Dendritic cell treated with granulocyte-macrophage colony-stimulating factor and Interleukin-4, amounts not matched to agents 40 ng/mL and 50 ng/mL, for 4 days (primary cell): ENCODE measurements around the gene COQ8B.

Experiments used
- H3K27ac Mint-ChIP-seq: one replicate; pipeline ENCODE4 v1.8.0; 2022; ENCODE audit warnings: mild to moderate bottlenecking, mixed read lengths
- H3K27me3 Mint-ChIP-seq: one replicate; pipeline ENCODE4 v1.8.0; 2022; ENCODE audit warnings: mild to moderate bottlenecking, mixed read lengths
- H3K36me3 Mint-ChIP-seq: one replicate; pipeline ENCODE4 v1.8.0; 2022; ENCODE audit warnings: low read depth, mixed read lengths
- H3K4me1 Mint-ChIP-seq: one replicate; pipeline ENCODE4 v1.8.0; 2022; ENCODE audit warnings: low read depth, mixed read lengths
- H3K4me3 Mint-ChIP-seq: one replicate; pipeline ENCODE4 v1.8.0; 2022; ENCODE audit warnings: mild to moderate bottlenecking, moderate library complexity, mixed read lengths
- H3K9me3 Mint-ChIP-seq: one replicate; pipeline ENCODE4 v1.8.0; 2022; ENCODE audit warnings: mixed read lengths
- intact Hi-C: fragments of 100-400 bp; cut with micrococcal nuclease; formaldehyde crosslinking; loops from one replicate; pipeline ENCODE4 v1.15.0; 2022

COQ8B gene

GRCh38 chr19:40687525-40688016, 29.1 kb downstream of the COQ8B start:
- no peak overlapping the region for H3K4me3 Mint-ChIP-seq
- no peak overlapping the region for H3K27ac Mint-ChIP-seq
- peaks cover 19% of the 10 kb centered on the region for H3K4me1 Mint-ChIP-seq
- H3K36me3 Mint-ChIP-seq: peaks cover 48% of the 10 kb centered on the region
- no peaks in the 10 kb centered on the region for H3K9me3 Mint-ChIP-seq
- H3K27me3 Mint-ChIP-seq: no peaks in the 10 kb centered on the region
- intact Hi-C loops: no loop called here

DNA sequence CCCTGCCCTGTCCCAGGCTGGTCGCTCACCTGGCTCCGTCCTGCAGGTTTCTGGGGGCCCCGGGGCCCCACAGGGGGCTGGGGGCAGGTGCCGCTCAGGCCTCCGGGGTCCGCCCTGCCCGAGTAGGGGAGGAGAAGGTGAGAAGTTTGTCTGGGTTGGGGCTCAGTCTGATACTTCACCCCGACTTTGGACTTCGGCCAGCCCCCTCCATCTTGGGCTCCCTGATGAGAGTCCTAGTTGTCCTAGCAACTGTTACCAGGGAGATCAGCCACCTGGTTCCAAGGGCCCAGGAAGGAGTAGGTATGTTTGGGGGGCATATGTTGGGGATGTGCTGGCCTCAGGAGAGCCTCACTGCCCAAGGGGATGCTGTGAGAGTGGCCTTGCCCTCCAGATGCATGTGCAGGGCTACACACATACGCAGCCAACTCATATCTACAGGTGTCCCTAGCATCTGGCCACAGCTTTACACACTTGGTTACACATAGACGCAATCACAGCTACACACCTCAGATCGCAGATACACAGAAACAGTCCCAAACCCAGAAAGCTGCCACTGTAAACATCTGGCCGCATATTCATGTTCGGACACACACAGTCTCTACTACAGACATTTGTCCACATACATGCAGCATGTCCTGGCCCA, 29.7 kb downstream of the COQ8B start:
- Mint-ChIP-seq H3K4me3 (no peak overlapping the region), H3K9me3 (no peaks in the 10 kb centered on the region), H3K27ac (no peak overlapping the region), H3K4me1 (peaks cover 19% of the 10 kb centered on the region), H3K36me3 (peaks cover 48% of the 10 kb centered on the region), H3K27me3 (no peaks in the 10 kb centered on the region)
- intact Hi-C loops: no loop called here

DNA sequence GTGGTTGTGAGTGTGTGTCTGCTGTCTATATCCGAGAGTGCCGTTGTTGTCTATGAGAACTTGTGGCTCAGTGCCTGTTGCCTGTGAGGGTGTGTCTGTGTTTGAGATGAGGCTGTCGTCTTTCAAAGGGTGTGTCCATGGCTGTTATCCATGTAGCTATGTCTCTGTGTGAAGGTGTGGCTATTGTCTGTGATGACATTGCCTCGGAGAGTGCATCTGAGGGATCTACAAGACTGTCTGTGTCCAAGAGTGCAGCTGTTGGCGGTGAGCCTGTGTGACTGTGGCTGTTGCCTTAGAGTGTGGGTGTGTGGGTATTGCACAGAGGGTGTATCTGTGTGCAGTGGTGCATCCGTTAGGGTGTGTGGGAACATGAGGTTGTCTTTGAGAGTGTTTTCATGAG, 31.1 kb downstream of the COQ8B start:
- peaks cover 7% of the 10 kb centered on the region for H3K4me1 Mint-ChIP-seq
- no peaks in the 10 kb centered on the region for H3K27me3 Mint-ChIP-seq
- H3K9me3 Mint-ChIP-seq: no peaks in the 10 kb centered on the region
- intact Hi-C loops: no loop called here
- H3K27ac Mint-ChIP-seq: no peak overlapping the region
- no peak overlapping the region for H3K4me3 Mint-ChIP-seq
- H3K36me3 Mint-ChIP-seq: peaks cover 45% of the 10 kb centered on the region

DNA sequence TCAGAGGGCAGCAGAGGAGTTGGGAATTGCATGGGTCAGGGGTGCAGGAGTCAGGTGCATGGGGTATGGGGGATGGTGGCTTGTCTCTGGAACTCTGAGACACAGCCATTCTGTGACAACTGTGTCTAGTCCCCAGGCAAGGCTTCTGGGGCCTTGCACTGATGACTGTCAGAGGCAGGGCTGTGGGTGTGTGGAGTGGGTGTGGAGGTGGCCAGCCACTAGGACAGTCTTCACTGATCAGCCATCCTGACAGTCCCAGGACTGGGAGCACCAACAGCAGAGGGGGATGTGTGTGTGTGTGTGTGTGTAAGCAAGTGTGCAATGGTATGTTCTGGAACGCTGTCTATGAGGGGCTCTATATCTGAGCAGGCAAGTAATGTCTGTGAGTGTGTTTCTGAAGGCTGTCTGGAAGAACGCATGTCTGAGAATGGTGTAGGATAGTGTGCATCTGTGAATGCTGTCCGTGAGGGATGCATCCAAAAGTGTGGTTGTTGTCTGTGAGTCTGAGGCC, 31.6 kb downstream of the COQ8B start:
- intact Hi-C loops: no loop called here
- Mint-ChIP-seq H3K27me3 (no peaks in the 10 kb centered on the region), H3K27ac (no peak overlapping the region), H3K9me3 (no peaks in the 10 kb centered on the region), H3K4me1 (peaks cover 7% of the 10 kb centered on the region), H3K4me3 (no peak overlapping the region), H3K36me3 (peaks cover 50% of the 10 kb centered on the region)

DNA sequence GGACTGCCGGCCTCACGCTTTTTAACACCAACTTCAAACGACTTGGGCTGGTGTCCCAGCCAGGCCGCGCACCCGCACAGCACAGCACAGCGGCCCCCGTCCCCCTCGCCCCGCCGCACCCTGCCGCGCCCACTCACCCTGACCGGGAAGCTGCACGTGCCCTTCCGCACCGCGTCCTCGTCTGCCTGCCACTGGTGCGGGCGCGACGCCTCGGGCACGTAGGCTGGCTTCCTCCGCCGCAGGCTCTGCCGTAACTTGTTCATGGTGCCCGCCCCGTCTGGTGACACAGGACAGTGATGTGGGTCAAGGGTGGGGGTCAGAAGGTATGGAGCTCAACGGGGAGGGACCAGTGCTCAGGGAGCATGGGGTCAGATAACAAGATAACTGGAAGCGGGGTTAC, 32.4 kb downstream of the COQ8B start:
- H3K4me3 Mint-ChIP-seq: no peak overlapping the region
- intact Hi-C loops: no loop called here
- no peaks in the 10 kb centered on the region for H3K9me3 Mint-ChIP-seq
- peaks cover 58% of the 10 kb centered on the region for H3K36me3 Mint-ChIP-seq
- H3K27me3 Mint-ChIP-seq: no peaks in the 10 kb centered on the region
- H3K4me1 Mint-ChIP-seq: peaks cover 7% of the 10 kb centered on the region
- H3K27ac Mint-ChIP-seq: no peak overlapping the region

GRCh38 chr19:40683437-40683836, 33.2 kb downstream of the COQ8B start:
- H3K4me1 Mint-ChIP-seq: peaks cover 7% of the 10 kb centered on the region
- no peaks in the 10 kb centered on the region for H3K9me3 Mint-ChIP-seq
- H3K36me3 Mint-ChIP-seq: peaks cover 67% of the 10 kb centered on the region
- no peaks in the 10 kb centered on the region for H3K27me3 Mint-ChIP-seq
- H3K4me3 Mint-ChIP-seq: no peak overlapping the region
- intact Hi-C loops: no loop called here
- H3K27ac Mint-ChIP-seq: no peak overlapping the region

- no peaks in the 10 kb centered on the region for H3K9me3 Mint-ChIP-seq
- no peaks in the 10 kb centered on the region for H3K27me3 Mint-ChIP-seq
- peaks cover 76% of the 10 kb centered on the region for H3K36me3 Mint-ChIP-seq
- peaks cover 7% of the 10 kb centered on the region for H3K4me1 Mint-ChIP-seq
- H3K27ac Mint-ChIP-seq: no peak overlapping the region
- intact Hi-C loops: no loop called here
- H3K4me3 Mint-ChIP-seq: no peak overlapping the region
Measured at GRCh38 chr19:40682431-40682964, 34.2 kb downstream of the COQ8B start.

- H3K36me3 Mint-ChIP-seq: peaks cover 80% of the 10 kb centered on the region
- no peaks in the 10 kb centered on the region for H3K9me3 Mint-ChIP-seq
- no peak overlapping the region for H3K27ac Mint-ChIP-seq
- H3K4me3 Mint-ChIP-seq: no peak overlapping the region
- intact Hi-C loops: no loop called here
- no peaks in the 10 kb centered on the region for H3K27me3 Mint-ChIP-seq
- H3K4me1 Mint-ChIP-seq: peaks cover 7% of the 10 kb centered on the region
Measured at GRCh38 chr19:40681039-40681438, 35.6 kb downstream of the COQ8B start.

DNA sequence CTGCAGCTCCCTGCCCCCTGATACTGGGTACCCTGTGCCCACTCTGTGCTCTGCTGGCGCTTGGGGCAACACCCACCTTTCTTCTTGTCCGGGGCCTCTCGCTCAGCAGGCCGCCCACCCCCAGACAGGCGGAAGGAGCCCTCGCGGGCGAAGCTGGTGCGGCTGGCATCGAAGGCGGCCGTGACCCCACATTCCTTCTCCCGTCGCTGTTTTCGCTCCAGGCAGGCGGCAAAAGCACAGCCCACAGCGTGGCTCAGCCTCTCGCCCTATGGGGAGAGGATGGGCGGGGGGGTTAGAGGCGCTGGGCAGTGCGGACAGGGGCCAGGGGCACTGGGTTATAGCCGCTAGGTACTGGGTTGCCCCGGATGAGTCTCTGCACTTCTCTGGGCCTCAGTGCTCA, 39.5 kb downstream of the COQ8B start:
- H3K27me3 Mint-ChIP-seq: no peaks in the 10 kb centered on the region
- peaks cover 59% of the 10 kb centered on the region for H3K36me3 Mint-ChIP-seq
- no peaks in the 10 kb centered on the region for H3K9me3 Mint-ChIP-seq
- no peaks in the 10 kb centered on the region for H3K4me1 Mint-ChIP-seq
- H3K4me3 Mint-ChIP-seq: no peak overlapping the region
- intact Hi-C loops: no loop called here
- H3K27ac Mint-ChIP-seq: no peak overlapping the region

GRCh38 chr19:40674291-40674690, 42.4 kb downstream of the COQ8B start:
- Mint-ChIP-seq H3K27me3 (no peaks in the 10 kb centered on the region), H3K4me1 (no peaks in the 10 kb centered on the region), H3K9me3 (no peaks in the 10 kb centered on the region), H3K36me3 (peaks cover 37% of the 10 kb centered on the region), H3K4me3 (no peak overlapping the region), H3K27ac (no peak overlapping the region)
- intact Hi-C loops: no loop called here

GRCh38 chr19:40673397-40673796, 43.3 kb downstream of the COQ8B start:
- no peaks in the 10 kb centered on the region for H3K4me1 Mint-ChIP-seq
- H3K27ac Mint-ChIP-seq: no peak overlapping the region
- no peaks in the 10 kb centered on the region for H3K9me3 Mint-ChIP-seq

GRCh38 chr19:40672573-40673299, 44.0 kb downstream of the COQ8B start:
- intact Hi-C loops: no loop called here
- Mint-ChIP-seq H3K9me3 (no peaks in the 10 kb centered on the region), H3K36me3 (peaks cover 24% of the 10 kb centered on the region), H3K27ac (no peak overlapping the region), H3K4me1 (no peaks in the 10 kb centered on the region), H3K27me3 (no peaks in the 10 kb centered on the region), H3K4me3 (no peak overlapping the region)

More at GRCh38 chr19:40673397-40673796, 43.3 kb downstream of the COQ8B start:
- Mint-ChIP-seq H3K36me3 (peaks cover 28% of the 10 kb centered on the region), H3K27me3 (no peaks in the 10 kb centered on the region), H3K4me3 (no peak overlapping the region)
- intact Hi-C loops: no loop called here

- Mint-ChIP-seq H3K9me3 (no peaks in the 10 kb centered on the region), H3K4me3 (no peak overlapping the region), H3K36me3 (peaks cover 24% of the 10 kb centered on the region), H3K27me3 (no peaks in the 10 kb centered on the region), H3K27ac (no peak overlapping the region), H3K4me1 (no peaks in the 10 kb centered on the region)
- intact Hi-C loops: no loop called here
Measured at GRCh38 chr19:40672038-40672437, 44.6 kb downstream of the COQ8B start.

- H3K4me3 Mint-ChIP-seq: no peak overlapping the region
- H3K36me3 Mint-ChIP-seq: peaks cover 24% of the 10 kb centered on the region
- H3K9me3 Mint-ChIP-seq: no peaks in the 10 kb centered on the region
- no peaks in the 10 kb centered on the region for H3K27me3 Mint-ChIP-seq
- H3K27ac Mint-ChIP-seq: no peak overlapping the region
- intact Hi-C loops: no loop called here
- H3K4me1 Mint-ChIP-seq: no peaks in the 10 kb centered on the region
Measured at GRCh38 chr19:40671404-40671803, 45.3 kb downstream of the COQ8B start.
